ENCODE data around the gene TTLL11. TPM values are rescaled to one million over a fixed set of nuclear protein-coding genes. Genes with fewer than 3 reads are reported as not detected.

The TTLL11 gene
- total RNA-seq, 1 experiment from 2014 or later: 7.0 TPM

- Histone ChIP-seq H3K4me1 (ENCODE audit: insufficient read depth, low read length) (0 out of 2 replicates have a peak, but pooled peaks cover 7% of the 10 kb centered on the region), H3K36me3 (ENCODE audit: low read depth, low read length) (no peaks in the 10 kb centered on the region), H2AFZ (ENCODE audit: low read length) (no peak overlapping the region), H3K27ac (ENCODE audit: low read length) (no peak overlapping the region), H3K9me2 (replicated peaks; ENCODE audit: low read length) (no peaks in the 10 kb centered on the region), H4K20me1 (ENCODE audit: low read length) (no peaks in the 10 kb centered on the region), H3F3A (ENCODE audit: low read length, unreplicated experiment) (no peaks in the 10 kb centered on the region), H3K9ac (ENCODE audit: low read length) (no peak overlapping the region), H3K27me3 (ENCODE audit: low read length) (no peaks in the 10 kb centered on the region), H3K4me3 (ENCODE audit: low read length) (no peak overlapping the region), H3K4me2 (ENCODE audit: low read length) (no peak overlapping the region), H3K79me2 (ENCODE audit: low read length) (no peaks in the 10 kb centered on the region), H3K9me3 (ENCODE audit: low read length) (no peaks in the 10 kb centered on the region)
- no TSS peak for BruUV-seq (replicated peaks)
- intact Hi-C loops (cut with micrococcal nuclease): no loop called here
- no peak for ATAC-seq
- ChIA-PET POLR2A (ENCODE audit: unreplicated experiment) (no interaction called here), CTCF (no interaction called here)
- TF ChIP-seq CTCF (conservative IDR thresholded peaks at IDR 0.05; ENCODE audit: low read depth, low read length) (no peak), EZH2 (IDR thresholded peaks at IDR 0.05; ENCODE audit: low read length, unreplicated experiment) (no peak), EZH2phosphoT487 (IDR thresholded peaks at IDR 0.05; ENCODE audit: borderline replicate concordance, low read length) (no peak)
- DNase-seq: no peak
Observed at GRCh38 chr9:121910491-121911040, 182.5 kb downstream of the TTLL11 start.

- Histone ChIP-seq H3K4me3 (ENCODE audit: low read length) (no peak overlapping the region), H3K9me3 (ENCODE audit: low read length) (no peaks in the 10 kb centered on the region), H2AFZ (ENCODE audit: low read length) (no peak overlapping the region), H3K79me2 (ENCODE audit: low read length) (no peaks in the 10 kb centered on the region), H3K9me2 (replicated peaks; ENCODE audit: low read length) (no peaks in the 10 kb centered on the region), H3K27ac (ENCODE audit: low read length) (no peak overlapping the region), H4K20me1 (ENCODE audit: low read length) (no peaks in the 10 kb centered on the region), H3K4me1 (ENCODE audit: insufficient read depth, low read length) (no peaks in the 10 kb centered on the region), H3K36me3 (ENCODE audit: low read depth, low read length) (no peaks in the 10 kb centered on the region), H3K4me2 (ENCODE audit: low read length) (no peak overlapping the region), H3K9ac (ENCODE audit: low read length) (no peak overlapping the region), H3K27me3 (ENCODE audit: low read length) (no peaks in the 10 kb centered on the region), H3F3A (ENCODE audit: low read length, unreplicated experiment) (no peaks in the 10 kb centered on the region)
- no TSS peak for BruUV-seq (replicated peaks)
- ATAC-seq: no peak
- POLR2A ChIA-PET (ENCODE audit: unreplicated experiment): no interaction called here
- DNase-seq: no peak
- intact Hi-C loops (cut with micrococcal nuclease): loop anchor here (10.0 kb wide), 1 partner anchor 86 kb away; no protein-coding TSS in a partner anchor
- CTCF ChIA-PET: no interaction called here
- TF ChIP-seq EZH2phosphoT487 (IDR thresholded peaks at IDR 0.05; ENCODE audit: borderline replicate concordance, low read length) (no peak), CTCF (conservative IDR thresholded peaks at IDR 0.05; ENCODE audit: low read depth, low read length) (no peak), EZH2 (IDR thresholded peaks at IDR 0.05; ENCODE audit: low read length, unreplicated experiment) (no peak)
Observed at GRCh38 chr9:121909111-121909510, 184.0 kb downstream of the TTLL11 start.

- Histone ChIP-seq H3K79me2 (ENCODE audit: low read length) (no peaks in the 10 kb centered on the region), H3K9me2 (replicated peaks; ENCODE audit: low read length) (no peaks in the 10 kb centered on the region), H3K4me3 (ENCODE audit: low read length) (no peak overlapping the region), H3K9me3 (ENCODE audit: low read length) (no peaks in the 10 kb centered on the region), H3K27me3 (ENCODE audit: low read length) (no peaks in the 10 kb centered on the region), H3F3A (ENCODE audit: low read length, unreplicated experiment) (no peaks in the 10 kb centered on the region), H3K27ac (ENCODE audit: low read length) (no peak overlapping the region), H3K4me1 (ENCODE audit: insufficient read depth, low read length) (no peaks in the 10 kb centered on the region), H3K36me3 (ENCODE audit: low read depth, low read length) (no peaks in the 10 kb centered on the region), H3K9ac (ENCODE audit: low read length) (no peak overlapping the region), H4K20me1 (ENCODE audit: low read length) (no peaks in the 10 kb centered on the region), H2AFZ (ENCODE audit: low read length) (no peak overlapping the region), H3K4me2 (ENCODE audit: low read length) (no peak overlapping the region)
- intact Hi-C loops (cut with micrococcal nuclease): loop anchor here (10.0 kb wide), 1 partner anchor 89 kb away; no protein-coding TSS in a partner anchor
- BruUV-seq (replicated peaks): no TSS peak
- DNase-seq (no peak), ATAC-seq (no peak)
- POLR2A ChIA-PET (ENCODE audit: unreplicated experiment): no interaction called here
- TF ChIP-seq EZH2 (IDR thresholded peaks at IDR 0.05; ENCODE audit: low read length, unreplicated experiment) (no peak), EZH2phosphoT487 (IDR thresholded peaks at IDR 0.05; ENCODE audit: borderline replicate concordance, low read length) (no peak)
- CTCF ChIA-PET: no interaction called here
Observed at GRCh38 chr9:121906074-121906870, 186.8 kb downstream of the TTLL11 start.
